ENCODE measurements around the gene EFHB.
"Not testable (repeated sequence)": the region's sequence is repeated elsewhere in the genome, so short reads cannot be mapped to it uniquely, and the experiment has no call there.

EFHB gene

GRCh38 chr3:19960696-19961095 is 26.7 kb upstream of the EFHB start:
- no peak for DNase-seq (ENCODE audit: extremely low read depth, low read depth)
- TF ChIP-seq CTCF (IDR thresholded peaks at IDR 0.05; ENCODE audit: low read depth, low read length, missing control alignments), result no peak
- no peak overlapping the region for H3K4me3 ChIP-seq (replicated peaks; ENCODE audit: low read depth, low read length)

- no peak overlapping the region for H3K4me3 ChIP-seq (replicated peaks; ENCODE audit: low read depth, low read length)
- DNase-seq (ENCODE audit: extremely low read depth, low read depth), result no peak
- no peak for TF ChIP-seq CTCF (IDR thresholded peaks at IDR 0.05; ENCODE audit: low read depth, low read length, missing control alignments)
Measured at GRCh38 chr3:19959505-19959904, 25.5 kb upstream of the EFHB start.

- DNase-seq (ENCODE audit: extremely low read depth, low read depth); H3K4me3 ChIP-seq (replicated peaks; ENCODE audit: low read depth, low read length): not testable (repeated sequence)
Measured at GRCh38 chr3:19957354-19957753, 23.3 kb upstream of the EFHB start.

- DNase-seq (ENCODE audit: extremely low read depth, low read depth), result no peak
- no peak for TF ChIP-seq CTCF (IDR thresholded peaks at IDR 0.05; ENCODE audit: low read depth, low read length, missing control alignments)
- H3K4me3 ChIP-seq (replicated peaks; ENCODE audit: low read depth, low read length), result no peak overlapping the region
Measured at GRCh38 chr3:19954676-19955075, 20.7 kb upstream of the EFHB start.

GRCh38 chr3:19950316-19950715 is 16.3 kb upstream of the EFHB start:
- no peak for TF ChIP-seq CTCF (IDR thresholded peaks at IDR 0.05; ENCODE audit: low read depth, low read length, missing control alignments)
- H3K4me3 ChIP-seq (replicated peaks; ENCODE audit: low read depth, low read length), result no peak overlapping the region
- DNase-seq (ENCODE audit: extremely low read depth, low read depth), result no peak

GRCh38 chr3:19948226-19948591 is 14.2 kb upstream of the EFHB start:
- no peak for DNase-seq (ENCODE audit: extremely low read depth, low read depth)
- no peak for TF ChIP-seq CTCF (IDR thresholded peaks at IDR 0.05; ENCODE audit: low read depth, low read length, missing control alignments)
- H3K4me3 ChIP-seq (replicated peaks; ENCODE audit: low read depth, low read length), result peak overlapping the region; percentile 82

GRCh38 chr3:19947549-19948225 is 13.7 kb upstream of the EFHB start:
- no peak for DNase-seq (ENCODE audit: extremely low read depth, low read depth)
- peak overlapping the region; percentile 82 for H3K4me3 ChIP-seq (replicated peaks; ENCODE audit: low read depth, low read length)

More at GRCh38 chr3:19947549-19948225, 13.7 kb upstream of the EFHB start:
- TF ChIP-seq CTCF (IDR thresholded peaks at IDR 0.05; ENCODE audit: low read depth, low read length, missing control alignments), result no peak

Measured in HFF-Myc (cell line).